Activated CD4-positive, alpha-beta T cell treated with anti-CD3 and anti-CD28 coated beads for 24 hours (primary cell): Measurements from ENCODE around the gene KLF5.
"Not testable (repeated sequence)": the region's sequence is repeated elsewhere in the genome, so short reads cannot be mapped to it uniquely, and the experiment has no call there.

Experiments
- DNase-seq, 2 donors: peaks; one replicate each; pipeline ENCODE4 v3.0.0-alpha.2; 2020; ENCODE audit warnings: low read depth in 2 of 2

KLF5 gene

DNA sequence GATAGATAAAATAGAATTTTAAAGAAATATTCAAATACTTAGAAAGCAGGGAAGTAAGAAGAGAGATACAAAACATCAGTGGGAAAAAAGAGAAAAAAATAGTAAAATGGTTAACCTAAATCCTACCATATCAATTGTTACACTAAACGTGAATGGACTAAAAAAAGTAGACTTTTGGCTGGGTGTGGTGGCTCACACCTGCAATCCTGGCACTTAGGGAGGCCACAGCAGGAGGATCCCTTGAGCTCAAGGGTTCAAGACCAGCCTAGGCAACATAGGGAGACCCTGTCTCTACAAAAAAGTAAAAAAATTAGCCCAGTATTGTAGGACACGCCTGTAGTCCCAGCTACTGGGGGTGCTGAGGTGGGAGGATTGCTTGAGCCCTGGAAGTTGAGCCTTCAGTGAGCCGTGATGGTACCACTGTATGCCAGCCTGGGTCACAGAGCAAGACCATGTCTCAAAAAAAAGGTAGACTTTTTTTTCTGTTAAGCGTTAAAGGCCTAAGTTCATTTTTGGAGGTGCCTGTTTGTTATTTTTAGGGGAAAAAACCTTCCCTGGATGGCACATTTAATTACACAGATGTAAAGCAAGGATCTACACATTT lies 29.6 kb downstream of the KLF5 start:
- DNase-seq, result no peak

DNA sequence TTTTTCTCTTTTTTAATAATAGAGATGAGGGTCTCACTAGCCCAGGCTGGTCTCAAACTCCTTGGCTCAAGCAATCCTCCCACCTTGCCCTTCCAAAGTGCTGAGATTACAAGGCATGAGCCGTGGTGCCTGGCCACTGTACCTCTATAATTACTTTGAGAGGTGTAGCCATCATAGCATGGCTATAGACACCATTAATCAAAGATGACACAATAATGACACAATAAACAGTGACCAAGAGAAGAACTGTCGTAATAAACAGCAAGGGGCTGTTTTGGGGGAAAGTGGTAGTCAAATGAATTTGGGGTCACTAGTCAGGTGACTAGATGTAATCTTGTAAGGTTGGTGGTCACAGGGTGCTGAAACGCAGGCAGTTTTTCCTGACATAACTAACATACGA lies 30.4 kb downstream of the KLF5 start:
- no peak for DNase-seq

DNA sequence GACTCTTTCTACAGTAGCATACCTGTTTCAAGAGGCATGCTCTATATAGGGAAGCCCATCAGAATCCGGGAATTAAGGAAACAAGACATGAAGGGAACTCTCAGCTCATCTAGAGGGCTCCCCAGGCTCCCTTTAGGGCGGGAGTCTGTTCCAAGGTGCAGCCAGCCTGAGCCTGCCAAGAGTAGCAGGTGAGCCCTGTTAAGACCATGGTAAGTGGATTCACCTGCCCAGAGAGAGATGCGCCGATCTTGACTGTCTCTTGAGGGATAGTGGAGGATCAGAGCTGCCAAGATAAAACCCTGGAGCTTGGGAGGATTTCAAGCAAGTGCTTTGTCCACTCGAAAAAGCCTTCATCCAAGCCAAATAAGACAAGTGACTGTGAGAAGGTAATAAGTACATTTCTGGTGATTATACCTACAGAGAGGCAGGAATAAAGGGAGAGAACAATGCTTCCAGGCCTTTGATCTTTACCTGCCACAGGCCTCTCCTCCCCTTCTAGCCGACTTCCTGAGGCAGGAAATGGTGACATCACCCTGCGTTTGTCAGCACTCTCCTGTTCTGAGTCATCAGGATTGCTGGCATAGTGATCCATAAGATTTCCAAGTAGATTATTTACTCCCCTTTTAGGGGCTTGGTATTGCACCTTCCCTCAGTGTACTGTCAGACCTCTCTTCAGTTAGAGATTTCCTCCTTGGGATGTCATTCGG lies 31.5 kb downstream of the KLF5 start:
- DNase-seq, result no peak

DNA sequence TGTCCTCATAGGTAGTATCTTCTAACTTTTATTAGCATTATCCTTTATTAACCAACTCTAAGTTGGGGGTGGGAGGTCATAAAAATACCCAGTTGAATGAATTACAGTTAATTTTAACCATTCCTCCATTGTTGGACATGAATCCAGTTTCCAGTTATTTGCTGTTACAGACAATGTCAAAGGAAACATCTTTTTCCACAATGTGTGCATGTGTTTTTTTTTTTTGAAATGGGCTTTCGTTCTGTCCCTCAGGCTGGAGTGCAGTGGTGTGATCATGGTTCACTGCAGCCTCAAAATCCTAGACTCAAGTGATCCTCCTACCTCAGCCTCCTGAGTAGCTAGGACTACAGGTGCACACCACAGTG lies 32.0 kb downstream of the KLF5 start:
- DNase-seq, result no peak

DNA sequence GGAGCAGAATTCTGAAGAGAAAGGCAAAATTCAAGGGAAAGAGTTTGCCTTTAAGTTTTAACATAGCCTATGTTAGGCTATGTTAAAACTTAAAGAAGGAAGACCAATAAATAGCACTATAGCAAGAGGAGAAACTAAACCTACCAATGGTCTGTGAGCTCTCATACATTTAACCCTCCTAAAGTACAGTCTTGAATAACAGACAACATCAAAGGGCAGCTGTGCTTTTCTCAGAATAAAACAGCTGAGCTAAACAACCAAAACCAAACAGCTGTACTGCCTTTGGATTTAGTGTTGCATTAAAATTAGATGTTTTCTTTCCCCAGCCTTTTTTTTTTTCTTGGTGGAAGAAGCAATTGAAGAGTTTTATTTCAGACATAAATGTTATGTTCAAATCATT lies 34.0 kb downstream of the KLF5 start:
- DNase-seq, result no peak

DNA sequence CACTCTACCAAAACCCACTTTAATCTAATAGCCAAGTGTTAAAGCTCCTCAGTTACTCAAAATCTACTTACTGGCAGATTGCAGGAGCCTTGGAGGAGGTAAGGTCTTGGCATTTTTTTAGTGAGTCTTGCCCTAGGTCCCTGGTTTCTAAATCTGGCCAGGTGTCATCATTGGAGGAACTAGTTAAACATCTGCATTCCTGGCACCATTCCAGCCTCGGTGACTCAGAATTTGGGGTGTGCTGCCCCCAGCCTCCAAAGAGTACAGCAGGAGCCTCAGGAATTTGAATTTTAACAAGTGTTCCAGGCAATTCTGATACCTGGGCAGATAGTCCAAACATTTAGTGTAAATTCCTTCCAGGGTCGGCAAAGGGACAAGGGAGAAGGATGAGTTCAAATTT lies 37.4 kb downstream of the KLF5 start:
- DNase-seq, result no peak

DNA sequence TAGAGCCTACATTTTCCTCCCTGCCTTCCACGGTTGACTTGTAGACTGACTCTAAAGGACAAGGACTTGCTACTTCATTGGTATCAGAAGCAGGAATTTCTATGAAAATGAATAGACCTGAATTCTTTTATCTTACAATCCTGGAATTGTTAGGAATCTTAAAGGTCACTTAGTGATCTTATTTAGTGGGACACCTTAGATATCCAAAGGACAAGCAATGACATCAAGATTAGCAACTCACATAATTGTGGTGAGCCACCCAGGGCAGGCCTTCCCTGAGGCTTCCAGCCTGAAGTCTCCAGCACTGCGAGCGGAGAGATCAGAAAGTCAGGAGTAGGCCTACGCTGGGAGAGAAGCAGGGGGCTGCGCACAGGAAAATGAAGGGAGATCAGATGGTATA lies 37.8 kb downstream of the KLF5 start:
- no peak for DNase-seq

DNA sequence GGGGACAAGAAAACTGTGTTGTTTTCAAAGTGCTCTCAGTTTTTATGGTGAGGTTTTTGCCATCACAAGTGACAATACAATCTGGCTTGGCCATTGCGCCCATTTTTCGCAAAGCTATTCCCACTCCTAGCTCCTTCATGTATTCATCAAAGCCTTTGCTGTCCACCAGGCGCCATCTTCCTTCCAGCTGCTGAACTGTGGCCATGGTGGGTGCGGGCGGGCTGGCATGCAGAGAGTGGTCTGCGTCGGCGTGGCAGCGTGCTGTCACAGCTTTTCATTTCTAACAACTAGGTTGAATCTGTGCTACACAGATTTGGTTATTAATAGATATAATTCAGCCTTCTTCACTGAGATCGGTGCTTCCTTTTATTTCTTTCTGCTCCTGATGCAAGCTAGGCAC lies 42.0 kb downstream of the KLF5 start:
- DNase-seq, result not testable (repeated sequence)

DNA sequence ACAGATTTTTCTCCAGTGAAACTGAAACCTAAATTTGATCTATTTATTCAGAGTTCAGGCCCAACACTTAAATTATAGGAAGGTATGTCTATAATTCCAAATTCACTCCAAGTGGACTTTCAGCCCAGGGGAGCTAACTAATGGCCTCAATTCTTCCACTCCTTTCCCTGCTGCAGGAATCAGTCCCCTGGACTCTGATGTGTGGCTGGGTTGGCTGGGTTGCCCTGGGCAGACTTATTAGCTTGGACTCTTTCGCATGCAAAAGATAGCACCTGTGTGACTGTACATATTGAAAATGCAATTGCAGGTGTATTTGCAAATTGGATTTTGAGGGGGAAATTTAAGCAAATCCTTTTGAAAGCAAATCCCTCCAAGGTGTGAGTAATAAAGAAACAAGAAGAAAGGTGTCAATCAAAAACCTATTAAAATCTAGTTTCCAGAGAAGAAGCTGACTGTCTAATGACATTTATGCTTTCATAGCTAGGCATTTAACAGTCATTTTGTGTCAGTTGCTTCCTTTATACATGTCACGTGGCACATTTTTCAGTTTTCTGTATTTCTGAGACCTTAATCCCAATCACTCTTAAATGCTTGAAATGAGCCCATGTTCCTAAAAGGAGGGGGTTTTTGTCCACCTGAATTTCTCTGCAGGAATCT lies 42.7 kb downstream of the KLF5 start:
- no peak for DNase-seq

DNA sequence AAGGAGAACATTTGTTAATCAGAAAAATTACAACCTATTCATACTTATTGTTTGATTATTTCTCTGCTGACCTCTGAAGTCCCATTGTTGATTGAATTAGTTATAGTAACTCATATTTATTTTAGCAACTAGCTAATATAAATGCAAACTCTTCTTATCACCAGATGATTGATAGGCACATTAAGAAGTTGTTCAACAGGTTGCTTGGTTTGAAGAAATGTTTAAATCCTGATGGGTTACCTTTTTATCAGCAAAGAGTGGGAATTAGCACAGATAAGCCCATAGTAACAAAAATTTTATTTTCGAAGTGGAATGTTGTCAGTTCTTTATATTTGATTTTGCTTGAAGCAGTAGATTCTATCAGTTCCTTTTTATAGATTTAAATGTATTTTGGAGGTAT lies 44.4 kb downstream of the KLF5 start:
- DNase-seq, result no peak

DNA sequence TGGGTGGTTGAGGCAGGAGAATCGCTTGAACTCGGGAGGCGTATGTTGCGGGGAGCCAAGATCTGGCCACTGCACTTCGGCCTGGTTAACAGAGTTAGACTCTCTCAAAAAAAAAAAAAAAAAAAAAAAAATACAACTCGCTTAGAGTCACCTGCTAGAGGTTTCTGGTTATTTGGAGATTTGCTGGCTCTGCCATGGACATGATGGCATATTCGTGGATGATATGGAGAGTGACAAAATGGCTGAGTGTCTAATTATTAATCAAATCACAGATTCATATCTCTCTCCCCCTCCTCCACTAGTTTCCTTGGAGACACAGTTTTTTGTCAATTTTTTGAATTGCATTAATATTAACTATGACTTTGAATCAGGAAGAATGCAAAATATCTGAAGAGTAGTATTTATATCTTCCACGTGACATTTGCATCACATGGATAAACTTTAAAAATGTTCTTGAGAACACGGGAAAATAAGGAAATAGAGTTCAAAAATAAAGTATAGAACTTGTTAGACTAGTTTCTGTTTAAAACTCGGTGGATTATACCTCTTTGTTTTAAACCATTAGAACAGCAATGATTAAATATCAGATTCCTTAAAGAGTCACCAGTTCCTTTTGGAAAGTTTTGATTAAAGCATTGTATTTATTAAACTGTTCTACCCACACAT lies 47.8 kb downstream of the KLF5 start:
- DNase-seq, result no peak

DNA sequence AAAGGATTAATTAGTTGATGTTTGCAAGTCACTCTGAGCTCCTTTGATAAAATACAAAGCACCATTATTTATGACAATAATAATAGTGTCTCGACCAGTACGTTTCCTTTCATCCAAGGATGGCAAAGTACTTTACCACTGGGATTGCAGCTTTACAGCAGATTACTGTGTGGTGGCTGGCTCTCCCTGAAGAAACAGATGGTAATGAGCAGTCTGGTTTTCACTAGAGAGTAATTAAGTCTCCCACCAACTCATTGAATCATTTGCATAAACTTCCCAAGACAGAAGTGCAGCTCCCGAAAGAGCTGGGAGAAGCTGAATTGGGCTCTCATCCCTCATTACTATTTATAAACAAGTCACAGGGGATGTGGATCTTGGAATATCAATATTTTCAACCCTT lies 48.7 kb downstream of the KLF5 start:
- no peak for DNase-seq

DNA sequence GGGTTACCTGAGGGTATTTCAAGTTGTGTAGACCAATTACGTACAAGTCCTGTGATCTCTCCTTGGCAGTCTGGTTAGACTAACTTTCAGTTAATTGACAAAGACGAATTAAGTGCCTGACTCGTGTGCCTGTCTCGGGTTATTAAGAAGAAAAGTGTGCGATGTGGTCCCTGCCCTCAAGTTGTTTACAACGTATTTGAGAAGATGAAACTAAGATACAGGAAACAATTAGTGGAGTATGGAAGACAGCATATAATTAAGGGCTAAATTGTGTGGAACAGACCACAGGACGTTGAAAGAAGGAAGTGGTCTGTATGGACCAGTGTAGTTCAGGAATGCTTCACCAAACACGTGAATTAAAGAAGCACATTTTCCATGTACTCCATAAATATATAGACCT lies 49.2 kb downstream of the KLF5 start:
- DNase-seq, result no peak

DNA sequence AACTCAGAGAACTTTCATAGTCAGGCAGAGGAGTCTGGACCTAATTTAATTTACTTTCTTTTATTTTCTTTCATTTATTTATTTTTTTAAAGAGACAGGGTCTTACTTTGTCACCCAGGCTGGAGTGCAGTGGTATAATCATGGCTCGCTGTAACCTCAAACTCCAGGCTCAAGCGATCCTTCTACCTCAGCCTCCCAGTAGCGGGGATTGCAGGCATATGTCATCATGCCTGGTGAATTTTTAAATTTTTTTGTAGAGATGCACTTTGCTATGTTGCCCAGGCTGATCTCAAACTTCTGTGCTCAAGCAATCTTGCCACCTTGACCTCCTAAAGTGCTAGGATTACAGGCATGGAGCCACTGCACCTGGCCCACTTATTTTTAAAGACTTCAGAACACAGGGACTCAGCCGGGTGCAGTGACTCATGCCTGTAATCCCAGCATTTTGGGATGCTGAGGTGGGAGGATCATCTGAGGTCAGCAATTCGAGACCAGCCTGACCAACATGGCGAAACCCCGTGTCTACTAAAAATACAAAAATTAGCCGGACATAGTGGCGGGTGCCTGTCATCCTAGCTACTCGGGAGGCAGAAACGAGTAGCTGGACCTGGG lies 50.6 kb downstream of the KLF5 start:
- no peak for DNase-seq

DNA sequence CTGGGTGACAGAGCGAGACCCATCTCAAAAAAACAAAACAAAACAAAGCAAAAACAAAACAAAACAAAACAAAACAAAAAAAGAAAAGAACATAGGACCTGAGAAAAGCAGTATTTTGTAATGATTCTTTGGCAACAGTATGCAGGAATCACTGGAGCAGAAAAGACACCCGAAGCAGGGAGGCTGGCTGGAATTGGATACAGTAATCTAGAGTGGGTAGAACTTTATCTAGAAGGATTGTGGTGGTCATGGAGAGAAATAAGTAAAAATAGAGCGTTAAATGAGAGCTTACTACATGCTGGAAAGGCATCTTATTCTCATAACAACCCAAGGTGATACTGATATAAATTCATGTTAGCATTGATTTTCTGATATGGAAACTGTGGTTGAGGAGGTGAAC lies 51.2 kb downstream of the KLF5 start:
- DNase-seq, result no peak

DNA sequence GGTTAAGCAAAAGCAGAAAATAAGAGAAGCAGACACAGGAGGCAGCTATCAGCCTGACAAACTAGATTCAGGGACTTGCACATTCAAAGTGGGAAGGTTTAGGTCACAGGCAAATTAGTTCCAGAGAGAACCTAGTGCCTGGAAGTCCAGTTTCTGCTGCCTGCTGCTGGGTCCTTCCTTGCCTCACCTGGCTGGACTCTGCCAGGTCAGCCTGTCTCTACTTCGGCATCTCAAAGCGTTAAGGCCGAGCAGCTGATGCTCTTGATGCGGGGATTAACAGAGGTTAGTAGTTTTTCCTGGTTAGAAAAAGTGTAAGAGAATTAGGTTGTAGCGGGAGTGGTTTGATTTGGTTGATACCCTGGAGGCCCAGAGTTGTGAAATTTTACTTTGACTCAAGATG lies 52.0 kb downstream of the KLF5 start:
- no peak for DNase-seq

DNA sequence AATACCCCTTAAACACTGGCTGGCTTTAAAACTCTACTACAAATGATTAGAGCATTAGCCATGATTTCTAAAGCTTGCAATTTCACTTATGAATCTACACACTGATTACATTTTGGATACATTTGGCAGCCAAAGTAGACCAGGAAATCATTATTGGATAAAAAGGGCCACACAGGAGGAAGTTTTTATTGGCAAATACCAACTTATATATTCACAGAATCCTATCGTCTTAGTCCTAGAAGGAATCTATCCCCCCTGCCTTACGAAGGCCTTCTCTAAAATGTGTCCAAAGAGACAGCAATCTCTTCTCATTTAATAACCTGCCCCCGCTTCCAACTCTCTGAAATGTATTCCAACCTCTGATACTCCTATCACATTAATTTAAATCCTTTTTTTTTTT lies 52.5 kb downstream of the KLF5 start:
- no peak for DNase-seq

DNA sequence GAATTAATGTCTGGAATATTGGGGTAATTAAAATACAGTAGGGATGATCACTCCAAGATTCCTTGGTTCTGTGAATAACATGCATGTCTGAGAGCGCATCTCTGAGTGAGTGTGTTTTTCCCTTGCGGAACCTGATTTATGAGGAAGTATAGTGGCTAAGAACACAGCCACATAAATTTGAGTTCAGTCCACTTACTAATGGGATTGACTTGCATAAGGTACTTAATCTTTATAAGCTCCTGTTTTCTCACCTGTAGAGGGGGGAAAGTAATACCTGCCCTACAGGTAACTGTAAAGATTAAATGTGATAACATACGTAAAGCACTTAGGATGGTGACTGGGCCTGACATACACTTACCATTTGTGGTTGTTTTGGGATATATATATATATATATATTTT lies 60.8 kb downstream of the KLF5 start:
- no peak for DNase-seq
